Measurements from ENCODE around the gene PRSS48. TPM values are rescaled to one million over a fixed set of nuclear protein-coding genes. Genes with fewer than 3 reads are reported as not detected.
"Not testable (repeated sequence)": the region's sequence is repeated elsewhere in the genome, so short reads cannot be mapped to it uniquely, and the experiment has no call there.

PRSS48 gene
- polyA plus RNA-seq, 1 experiment = not detected

GRCh38 chr4:151231915-151232595 is 44.9 kb upstream of the PRSS48 start:
- no peak for DNase-seq (ENCODE audit: low read depth, low spot score)
- ChIA-PET CTCF (no interaction called here), POLR2A (no interaction called here)
- no peak for TF ChIP-seq CTCF (IDR thresholded peaks at IDR 0.05; ENCODE audit: low read depth, low read length)
- Histone ChIP-seq H3K4me3 (ENCODE audit: low read depth, low read length) (no peak overlapping the region), H3K27me3 (ENCODE audit: control insufficient read depth, insufficient read depth, low read length) (no peaks in the 10 kb centered on the region), H3K27ac (ENCODE audit: low read depth, low read length) (no peak overlapping the region), H3K9me3 (ENCODE audit: control insufficient read depth, insufficient read depth, low read length) (peaks cover 5% of the 10 kb centered on the region; the same call in 1 of the 2 replicates)

GRCh38 chr4:151233600-151233999 is 43.4 kb upstream of the PRSS48 start:
- DNase-seq (ENCODE audit: low read depth, low spot score) = no peak
- ChIA-PET POLR2A (no interaction called here), CTCF (no interaction called here)
- no peak for TF ChIP-seq CTCF (IDR thresholded peaks at IDR 0.05; ENCODE audit: low read depth, low read length)
- Histone ChIP-seq H3K4me3 (ENCODE audit: low read depth, low read length) (no peak overlapping the region), H3K27me3 (ENCODE audit: control insufficient read depth, insufficient read depth, low read length) (no peaks in the 10 kb centered on the region), H3K9me3 (ENCODE audit: control insufficient read depth, insufficient read depth, low read length) (peaks cover 5% of the 10 kb centered on the region; the same call in 1 of the 2 replicates), H3K27ac (ENCODE audit: low read depth, low read length) (no peak overlapping the region)

- H3K9me3 ChIP-seq (ENCODE audit: control insufficient read depth, insufficient read depth, low read length); H3K27me3 ChIP-seq (ENCODE audit: control insufficient read depth, insufficient read depth, low read length); CTCF ChIA-PET; H3K4me3 ChIP-seq (ENCODE audit: low read depth, low read length); DNase-seq (ENCODE audit: low read depth, low spot score); POLR2A ChIA-PET; H3K27ac ChIP-seq (ENCODE audit: low read depth, low read length): not testable (repeated sequence)
Measured at GRCh38 chr4:151235373-151235772, 41.6 kb upstream of the PRSS48 start.

- Histone ChIP-seq H3K27me3 (ENCODE audit: control insufficient read depth, insufficient read depth, low read length) (no peaks in the 10 kb centered on the region), H3K4me3 (ENCODE audit: low read depth, low read length) (no peak overlapping the region), H3K27ac (ENCODE audit: low read depth, low read length) (no peak overlapping the region), H3K9me3 (ENCODE audit: control insufficient read depth, insufficient read depth, low read length) (peaks cover 5% of the 10 kb centered on the region; the same call in 1 of the 2 replicates)
- TF ChIP-seq CTCF (IDR thresholded peaks at IDR 0.05; ENCODE audit: low read depth, low read length) = no peak
- ChIA-PET CTCF (no interaction called here), POLR2A (no interaction called here)
- no peak for DNase-seq (ENCODE audit: low read depth, low spot score)
Measured at GRCh38 chr4:151236036-151236435, 40.9 kb upstream of the PRSS48 start.

GRCh38 chr4:151238477-151238876 is 38.5 kb upstream of the PRSS48 start:
- ChIA-PET CTCF (interaction anchor here (0.7 to 1.1 kb wide), 4 partner anchors 29 to 122 kb away, joined by 3 to 6 read pairs (median 4); no protein-coding TSS in a partner anchor), POLR2A (no interaction called here)
- no peak for DNase-seq (ENCODE audit: low read depth, low spot score)
- Histone ChIP-seq H3K27me3 (ENCODE audit: control insufficient read depth, insufficient read depth, low read length) (no peaks in the 10 kb centered on the region), H3K9me3 (ENCODE audit: control insufficient read depth, insufficient read depth, low read length) (peaks cover 5% of the 10 kb centered on the region; the same call in 1 of the 2 replicates), H3K27ac (ENCODE audit: low read depth, low read length) (no peak overlapping the region), H3K4me3 (ENCODE audit: low read depth, low read length) (no peak overlapping the region)
- no peak for TF ChIP-seq CTCF (IDR thresholded peaks at IDR 0.05; ENCODE audit: low read depth, low read length)

Measured in AG04450 (cell line).